Osteocyte (in vitro differentiated cells): ENCODE results near the gene FAR1. TPM values are rescaled to one million over a fixed set of nuclear protein-coding genes. Genes with fewer than 3 reads are reported as not detected.

Experiments
- DNase-seq: peaks from one replicate; pipeline ENCODE4 v3.0.0; 2021; ENCODE audit warnings: mixed read lengths; ENCODE audit not compliant: unreplicated experiment; ENCODE audit errors: extremely low spot score
- H3K27ac Mint-ChIP-seq: one replicate; pipeline ENCODE4 v1.8.0; 2021; ENCODE audit warnings: mild to moderate bottlenecking, mixed read lengths; ENCODE audit not compliant: unreplicated experiment
- H3K27me3 Mint-ChIP-seq: one replicate; pipeline ENCODE4 v1.8.0; 2021; ENCODE audit warnings: mixed read lengths; ENCODE audit not compliant: unreplicated experiment
- H3K36me3 Mint-ChIP-seq: one replicate; pipeline ENCODE4 v1.8.0; 2021; ENCODE audit warnings: mixed read lengths; ENCODE audit not compliant: unreplicated experiment
- H3K4me1 Mint-ChIP-seq: one replicate; pipeline ENCODE4 v1.8.0; 2021; ENCODE audit warnings: mixed read lengths; ENCODE audit not compliant: unreplicated experiment
- H3K4me3 Mint-ChIP-seq: one replicate; pipeline ENCODE4 v1.8.0; 2021; ENCODE audit warnings: mild to moderate bottlenecking, moderate library complexity, mixed read lengths; ENCODE audit not compliant: unreplicated experiment
- H3K9me3 Mint-ChIP-seq: one replicate; pipeline ENCODE4 v1.8.0; 2021; ENCODE audit warnings: mixed read lengths; ENCODE audit not compliant: unreplicated experiment
- total RNA-seq: library from RNA; stranded (reverse); gene quantifications from 2 replicates; pipeline ENCODE4 v1.2.1, GENCODE V29; 2021
- TF ChIP-seq, protein P1 (sequence below): fragments of 200-600 bp; sonication (generic); IDR thresholded peaks from 2 replicates; pipeline ENCODE4 v1.5.0; 2021; ENCODE audit warnings: antibody characterized with exemption, mild to moderate bottlenecking, moderate library complexity

FAR1 gene
- total RNA-seq, 1 donor from 2014 or later = 50.8 TPM

DNA sequence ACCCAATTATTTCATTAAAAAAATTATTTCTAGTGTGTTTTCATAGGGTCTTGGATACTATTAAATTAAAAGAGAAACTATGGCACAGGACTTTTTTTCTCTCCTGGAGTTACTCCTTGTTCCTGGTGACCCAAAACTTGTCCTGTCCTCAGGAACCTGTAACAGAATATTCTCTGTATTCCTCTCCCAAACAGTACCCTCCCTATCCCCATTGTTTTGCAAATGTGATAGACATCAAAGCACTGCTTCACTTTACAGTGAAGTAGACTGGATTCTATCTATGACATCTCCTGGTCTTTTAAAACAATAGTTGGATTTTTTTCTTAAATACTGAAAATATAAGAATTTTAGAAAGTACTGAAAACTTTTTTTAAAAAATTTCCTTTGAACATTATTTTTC is 37.2 kb downstream of the FAR1 start:
- H3K27me3 Mint-ChIP-seq = no peaks in the 10 kb centered on the region
- H3K4me1 Mint-ChIP-seq = peaks cover 4% of the 10 kb centered on the region
- TF ChIP-seq, protein P1, sequence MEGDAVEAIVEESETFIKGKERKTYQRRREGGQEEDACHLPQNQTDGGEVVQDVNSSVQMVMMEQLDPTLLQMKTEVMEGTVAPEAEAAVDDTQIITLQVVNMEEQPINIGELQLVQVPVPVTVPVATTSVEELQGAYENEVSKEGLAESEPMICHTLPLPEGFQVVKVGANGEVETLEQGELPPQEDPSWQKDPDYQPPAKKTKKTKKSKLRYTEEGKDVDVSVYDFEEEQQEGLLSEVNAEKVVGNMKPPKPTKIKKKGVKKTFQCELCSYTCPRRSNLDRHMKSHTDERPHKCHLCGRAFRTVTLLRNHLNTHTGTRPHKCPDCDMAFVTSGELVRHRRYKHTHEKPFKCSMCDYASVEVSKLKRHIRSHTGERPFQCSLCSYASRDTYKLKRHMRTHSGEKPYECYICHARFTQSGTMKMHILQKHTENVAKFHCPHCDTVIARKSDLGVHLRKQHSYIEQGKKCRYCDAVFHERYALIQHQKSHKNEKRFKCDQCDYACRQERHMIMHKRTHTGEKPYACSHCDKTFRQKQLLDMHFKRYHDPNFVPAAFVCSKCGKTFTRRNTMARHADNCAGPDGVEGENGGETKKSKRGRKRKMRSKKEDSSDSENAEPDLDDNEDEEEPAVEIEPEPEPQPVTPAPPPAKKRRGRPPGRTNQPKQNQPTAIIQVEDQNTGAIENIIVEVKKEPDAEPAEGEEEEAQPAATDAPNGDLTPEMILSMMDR = no peak
- no peak for DNase-seq
- H3K27ac Mint-ChIP-seq = no peak overlapping the region
- peaks cover 27% of the 10 kb centered on the region for H3K36me3 Mint-ChIP-seq
- no peak overlapping the region for H3K4me3 Mint-ChIP-seq
- no peaks in the 10 kb centered on the region for H3K9me3 Mint-ChIP-seq

DNA sequence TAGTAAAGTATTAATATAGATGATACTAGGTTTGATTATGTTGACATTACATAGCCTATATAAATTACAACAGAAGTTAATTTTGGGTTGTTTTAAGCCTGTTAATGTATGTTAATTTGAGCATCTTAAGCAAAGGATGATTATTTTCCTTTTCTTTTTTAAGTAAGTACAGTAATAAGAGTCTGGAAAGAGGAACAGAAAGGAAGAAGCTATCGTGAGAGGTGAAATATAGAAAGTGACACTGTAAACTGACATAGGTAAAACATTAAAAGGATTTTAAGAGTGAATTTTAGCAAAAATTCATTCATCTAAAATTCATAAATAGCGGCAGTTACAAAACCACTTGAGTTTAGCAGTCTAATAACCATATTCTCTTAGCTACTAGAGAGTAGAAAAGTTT is 45.5 kb downstream of the FAR1 start:
- no peaks in the 10 kb centered on the region for H3K9me3 Mint-ChIP-seq
- no peak overlapping the region for H3K4me3 Mint-ChIP-seq
- TF ChIP-seq, protein P1 = no peak
- H3K27ac Mint-ChIP-seq = no peak overlapping the region
- H3K4me1 Mint-ChIP-seq = peaks cover 10% of the 10 kb centered on the region
- no peak for DNase-seq
- no peaks in the 10 kb centered on the region for H3K27me3 Mint-ChIP-seq
- peaks cover 47% of the 10 kb centered on the region for H3K36me3 Mint-ChIP-seq

DNA sequence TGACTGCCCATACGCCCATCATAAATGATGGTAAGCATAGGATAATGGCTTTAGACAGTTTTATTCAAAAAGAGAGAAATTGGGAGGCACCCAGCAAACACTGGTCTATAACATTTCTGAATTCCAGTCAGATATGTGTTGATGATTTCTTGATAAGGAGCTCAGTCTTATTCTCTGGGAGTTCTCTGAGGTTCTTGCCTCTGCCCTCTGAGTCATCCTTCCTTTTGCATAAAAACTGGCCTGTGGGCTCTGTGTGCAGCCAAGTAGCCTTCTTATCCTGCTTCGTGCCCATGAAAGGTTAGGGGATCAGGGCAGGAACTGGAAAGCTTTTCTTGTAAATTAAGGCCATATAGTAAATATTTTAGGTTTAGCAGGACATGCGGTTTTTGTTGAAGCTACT is 48.9 kb downstream of the FAR1 start:
- H3K27ac Mint-ChIP-seq = no peak overlapping the region
- H3K9me3 Mint-ChIP-seq = no peaks in the 10 kb centered on the region
- DNase-seq = no peak
- H3K36me3 Mint-ChIP-seq = peaks cover 43% of the 10 kb centered on the region
- no peaks in the 10 kb centered on the region for H3K27me3 Mint-ChIP-seq
- TF ChIP-seq, protein P1 = no peak
- H3K4me1 Mint-ChIP-seq = peaks cover 16% of the 10 kb centered on the region
- no peak overlapping the region for H3K4me3 Mint-ChIP-seq

GRCh38 chr11:13718394-13718793 is 49.9 kb downstream of the FAR1 start:
- H3K9me3 Mint-ChIP-seq = no peaks in the 10 kb centered on the region
- no peak overlapping the region for H3K27ac Mint-ChIP-seq
- H3K36me3 Mint-ChIP-seq = peaks cover 44% of the 10 kb centered on the region
- TF ChIP-seq, protein P1 = no peak
- no peak overlapping the region for H3K4me3 Mint-ChIP-seq
- H3K4me1 Mint-ChIP-seq = peaks cover 15% of the 10 kb centered on the region
- no peak for DNase-seq
- no peaks in the 10 kb centered on the region for H3K27me3 Mint-ChIP-seq

GRCh38 chr11:13720940-13721339 is 52.5 kb downstream of the FAR1 start:
- peaks cover 39% of the 10 kb centered on the region for H3K36me3 Mint-ChIP-seq
- H3K4me1 Mint-ChIP-seq = peaks cover 15% of the 10 kb centered on the region
- TF ChIP-seq, protein P1 = no peak
- no peak overlapping the region for H3K4me3 Mint-ChIP-seq
- H3K27me3 Mint-ChIP-seq = no peaks in the 10 kb centered on the region
- H3K9me3 Mint-ChIP-seq = no peaks in the 10 kb centered on the region
- H3K27ac Mint-ChIP-seq = peak overlapping the region; percentile 4
- DNase-seq = no peak
